ENCODE results near the gene C1orf21. TPM values are rescaled to one million over a fixed set of nuclear protein-coding genes. Genes with fewer than 3 reads are reported as not detected.

C1orf21 gene
- total RNA-seq, 1 donor from 2014 or later = 43.3 TPM

GRCh38 chr1:184370850-184371249 lies 16.0 kb upstream of the C1orf21 start:
- no peaks in the 10 kb centered on the region for H3K4me1 Mint-ChIP-seq (ENCODE audit: low read depth, unreplicated experiment)
- H3K27ac Mint-ChIP-seq (ENCODE audit: unreplicated experiment) = no peak overlapping the region
- TF ChIP-seq CTCF (IDR thresholded peaks at IDR 0.05; ENCODE audit: partially characterized antibody, unreplicated experiment) = no peak
- H3K36me3 Mint-ChIP-seq (ENCODE audit: unreplicated experiment) = no peaks in the 10 kb centered on the region
- no peaks in the 10 kb centered on the region for H3K9me3 Mint-ChIP-seq (ENCODE audit: unreplicated experiment)
- DNase-seq = no peak
- H3K4me3 Mint-ChIP-seq (ENCODE audit: unreplicated experiment) = no peak overlapping the region
- no peaks in the 10 kb centered on the region for H3K27me3 Mint-ChIP-seq (ENCODE audit: unreplicated experiment)

GRCh38 chr1:184373155-184373554 lies 13.7 kb upstream of the C1orf21 start:
- no peak overlapping the region for H3K27ac Mint-ChIP-seq (ENCODE audit: unreplicated experiment)
- no peak overlapping the region for H3K4me3 Mint-ChIP-seq (ENCODE audit: unreplicated experiment)
- H3K4me1 Mint-ChIP-seq (ENCODE audit: low read depth, unreplicated experiment) = no peaks in the 10 kb centered on the region
- H3K9me3 Mint-ChIP-seq (ENCODE audit: unreplicated experiment) = no peaks in the 10 kb centered on the region
- H3K36me3 Mint-ChIP-seq (ENCODE audit: unreplicated experiment) = no peaks in the 10 kb centered on the region
- no peak for DNase-seq
- H3K27me3 Mint-ChIP-seq (ENCODE audit: unreplicated experiment) = no peaks in the 10 kb centered on the region
- TF ChIP-seq CTCF (IDR thresholded peaks at IDR 0.05; ENCODE audit: partially characterized antibody, unreplicated experiment) = no peak

DNA sequence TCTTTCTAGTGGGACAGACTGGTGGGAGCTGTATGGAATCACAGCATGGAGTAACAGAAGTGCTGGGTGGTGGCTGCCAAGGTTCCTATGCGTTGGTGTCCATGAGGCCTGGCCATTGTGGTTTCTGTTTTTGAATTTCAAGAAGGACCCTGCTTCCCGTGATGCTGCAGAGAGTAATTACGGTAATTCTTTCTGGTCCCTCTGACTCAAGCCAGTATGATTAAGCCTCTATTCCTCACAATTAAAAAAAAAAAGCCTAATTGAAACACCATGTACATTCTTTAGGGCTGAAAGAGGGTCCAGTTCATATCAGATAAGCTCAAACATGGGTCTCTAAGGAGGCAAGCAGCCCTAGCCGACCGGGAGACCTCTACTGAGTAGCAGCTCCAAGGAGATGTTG lies 10.5 kb upstream of the C1orf21 start:
- no peaks in the 10 kb centered on the region for H3K9me3 Mint-ChIP-seq (ENCODE audit: unreplicated experiment)
- H3K27me3 Mint-ChIP-seq (ENCODE audit: unreplicated experiment) = no peaks in the 10 kb centered on the region
- no peak for TF ChIP-seq CTCF (IDR thresholded peaks at IDR 0.05; ENCODE audit: partially characterized antibody, unreplicated experiment)

GRCh38 chr1:184379111-184379752 lies 7.6 kb upstream of the C1orf21 start:
- no peaks in the 10 kb centered on the region for H3K9me3 Mint-ChIP-seq (ENCODE audit: unreplicated experiment)
- no peaks in the 10 kb centered on the region for H3K36me3 Mint-ChIP-seq (ENCODE audit: unreplicated experiment)
- no peaks in the 10 kb centered on the region for H3K4me1 Mint-ChIP-seq (ENCODE audit: low read depth, unreplicated experiment)
- no peak for TF ChIP-seq CTCF (IDR thresholded peaks at IDR 0.05; ENCODE audit: partially characterized antibody, unreplicated experiment)
- DNase-seq = no peak
- H3K27ac Mint-ChIP-seq (ENCODE audit: unreplicated experiment) = no peak overlapping the region
- H3K27me3 Mint-ChIP-seq (ENCODE audit: unreplicated experiment) = no peaks in the 10 kb centered on the region
- H3K4me3 Mint-ChIP-seq (ENCODE audit: unreplicated experiment) = no peak overlapping the region

More for the DNA sequence above, 10.5 kb upstream of the C1orf21 start:
- no peaks in the 10 kb centered on the region for H3K36me3 Mint-ChIP-seq (ENCODE audit: unreplicated experiment)
- H3K4me1 Mint-ChIP-seq (ENCODE audit: low read depth, unreplicated experiment) = no peaks in the 10 kb centered on the region
- DNase-seq = no peak
- no peak overlapping the region for H3K27ac Mint-ChIP-seq (ENCODE audit: unreplicated experiment)
- no peak overlapping the region for H3K4me3 Mint-ChIP-seq (ENCODE audit: unreplicated experiment)

DNA sequence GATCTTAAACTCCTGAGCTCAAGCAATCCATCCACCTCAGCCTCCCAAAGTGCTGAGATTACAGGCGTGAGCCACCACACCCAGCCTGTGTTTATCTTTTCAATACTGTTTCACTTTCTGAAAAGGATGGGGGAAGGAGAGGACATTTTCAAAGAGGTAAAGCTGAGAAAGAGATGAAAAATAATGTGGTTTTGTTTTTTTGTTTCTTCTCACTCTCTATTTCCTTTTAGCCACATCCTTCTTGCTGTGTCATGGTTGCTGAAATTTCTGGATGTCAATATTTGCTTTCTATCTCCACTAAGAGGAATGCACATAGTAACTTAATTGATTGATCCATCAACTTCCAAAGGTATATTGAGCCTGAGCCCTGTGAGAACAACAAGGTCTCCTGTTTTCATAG lies 6.4 kb upstream of the C1orf21 start:
- Mint-ChIP-seq H3K9me3 (ENCODE audit: unreplicated experiment) (no peaks in the 10 kb centered on the region), H3K36me3 (ENCODE audit: unreplicated experiment) (no peaks in the 10 kb centered on the region), H3K27me3 (ENCODE audit: unreplicated experiment) (no peaks in the 10 kb centered on the region), H3K27ac (ENCODE audit: unreplicated experiment) (no peak overlapping the region), H3K4me3 (ENCODE audit: unreplicated experiment) (no peak overlapping the region), H3K4me1 (ENCODE audit: low read depth, unreplicated experiment) (no peaks in the 10 kb centered on the region)
- no peak for DNase-seq
- TF ChIP-seq CTCF (IDR thresholded peaks at IDR 0.05; ENCODE audit: partially characterized antibody, unreplicated experiment) = no peak

All from glutamatergic neuron (in vitro differentiated cells).